Pancreas (tissue), 10 donors: ENCODE measurements around the gene ABCD3. TPM values are rescaled to one million over a fixed set of nuclear protein-coding genes. Genes with fewer than 3 reads are reported as not detected.

ENCODE experiments used
- ATAC-seq, 4 donors: fragments of 200-7000 bp; cut with Tn5 transposase; one replicate each; pipeline versions ENCODE4 v1.8.0 to v1.9.1; 2020; ENCODE audit warnings: mild to moderate bottlenecking in 4 of 4, moderate library complexity in 4 of 4
- DNase-seq, 6 donors: peaks; one replicate each; pipeline ENCODE4 v3.0.0-alpha.2; 2020
- FAIRE-seq: peaks from 2 replicates; lab custom pipeline; 2012; peaks lifted over from hg19 to GRCh38; lab: Jason Lieb, UNC
- H3K27ac ChIP-seq, 4 donors: fragments of 200-600 bp; sonication (generic); 1 replicate in 3 of 4; 2 replicates in 1 of 4; pipeline versions ENCODE4 v1.5.0 to v1.8.0; 2020
- H3K27me3 ChIP-seq, 4 donors: fragments of 200-600 bp; one replicate each; pipeline ENCODE4 v1.8.0; 2021
- H3K36me3 ChIP-seq, 3 donors: fragments of 200-600 bp; sonication (generic) in 1 of 3; one replicate each; pipeline versions ENCODE4 v1.5.0 to v1.8.0; 2020 to 2021
- H3K4me1 ChIP-seq, 3 donors: fragments of 200-600 bp; one replicate each; pipeline ENCODE4 v1.8.0; 2021
- H3K4me3 ChIP-seq, 4 donors: fragments of 200-600 bp; sonication (generic) in 2 of 4; one replicate each; pipeline versions ENCODE4 v1.5.0 to v1.8.0; 2020 to 2021
- H3K9me3 ChIP-seq, 4 donors: fragments of 200-600 bp; one replicate each; pipeline ENCODE4 v1.8.0; 2021
- CTCF ChIP-seq, 4 donors: fragments of 200-600 bp; sonication (generic) in 3 of 4; IDR thresholded peaks; one replicate each; pipeline versions ENCODE4 v1.5.0 to v1.8.0; 2021; ENCODE audit warnings: antibody characterized with exemption in 4 of 4
- WGBS, 2 donors: extraction: QIAGEN DNeasy Blood & Tissue Kit; methylation state at CpG; one replicate each; pipeline ENCODE4 v1.1.7; 2013; 5-methylcytosine and 5-hydroxymethylcytosine counted together
- intact Hi-C, 3 donors: fragments of 100-400 bp; cut with DNase I; formaldehyde crosslinking; loops; one replicate each; pipeline versions ENCODE4 v1.11.1 to v1.14.2; 2022
- polyA plus RNA-seq, 2 donors: library from polyadenylated mRNA; stranded (reverse); fragments of 200-250 nt; gene quantifications; one replicate each; pipeline ENCODE4 v1.2.3, GENCODE V29; 2013
- total RNA-seq, 6 donors: library from RNA; stranded (reverse); fragmentation: NEBNext Ultra II Directional in 4 of 6; extraction: Animal tissue kit (Norgen Biotek cat#: 25700) in 4 of 6; gene quantifications; one replicate each; pipeline versions ENCODE4 v1.2.1 to v1.2.4, GENCODE V29; 2021 to 2023
- donor health status: healthy with polysubstance abuse.
- donor health status: DM: no; HTN: no; CAD: no; lungs with moderate emphysema.
- donor health status: DM: no; HTN: no; CAD: no.
- donor health status: control.
- donor health status: control.
- donor health status: Bipolar disorder and iron deficiency.
- donor health status: DM: yes; HTN: yes; CAD: no.
- donor health status: DM: no; HTN: no; CAD: no.
- donor health status: DM: no; HTN: no; CAD: no.
- donor health status: DM: yes; HTN: yes; CAD: no.

ABCD3 gene
- total and polyA plus RNA-seq, 8 donors: 11.7 to 35.8 (median 30.8) TPM

DNA sequence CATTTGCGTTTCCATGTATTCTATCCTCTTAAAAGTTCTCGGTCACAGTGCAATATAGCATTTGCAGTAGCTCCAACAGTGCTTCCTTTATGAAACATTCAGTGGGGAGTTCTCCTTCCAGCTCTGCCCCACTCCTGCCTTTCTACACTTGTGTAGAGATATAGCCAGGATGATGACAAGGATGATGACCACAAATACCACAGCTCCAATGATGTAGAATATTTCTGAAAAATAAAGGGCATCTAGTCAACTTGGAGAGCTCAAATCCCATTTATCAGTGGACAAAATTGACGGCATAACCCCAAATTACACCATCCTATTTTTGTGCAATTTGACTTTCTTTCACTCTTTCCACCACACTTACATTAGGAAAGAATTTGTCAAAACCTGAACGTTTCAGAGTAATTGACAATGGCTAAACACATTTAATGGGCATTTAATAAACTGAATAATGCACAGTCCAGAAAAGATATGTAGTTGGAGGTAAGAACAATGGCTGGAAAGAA lies 112.2 kb downstream of the ABCD3 start:
- Histone ChIP-seq H3K4me1 (peaks cover 0 to 19% (median 0%) of the 10 kb centered on the region in 3 donors), H3K36me3 (peaks cover 0 to 25% (median 5%) of the 10 kb centered on the region in 3 donors), H3K27ac (no peak overlapping the region), H3K9me3 (no peaks in the 10 kb centered on the region), H3K27me3 (no peaks in the 10 kb centered on the region), H3K4me3 (no peak overlapping the region)
- no peak for TF ChIP-seq CTCF (IDR thresholded peaks at IDR 0.05)
- no peak for FAIRE-seq
- intact Hi-C loops: no loop called here
- ATAC-seq: no peak
- DNase-seq: no peak
- 78 to 81% methylated on average over 4 of the region's 4 CpGs for WGBS, 2 donors

GRCh38 chr1:94531664-94532063 lies 113.5 kb downstream of the ABCD3 start:
- no peaks in the 10 kb centered on the region for H3K27me3 ChIP-seq
- no peak overlapping the region for H3K27ac ChIP-seq
- H3K36me3 ChIP-seq: peaks cover 0 to 33% (median 5%) of the 10 kb centered on the region in 3 donors
- intact Hi-C loops: no loop called here
- no peak for ATAC-seq
- WGBS, 2 donors: 93 to 95% methylated on average over 6 of the region's 6 CpGs
- no peak for FAIRE-seq
- no peak for DNase-seq
- no peak for TF ChIP-seq CTCF (IDR thresholded peaks at IDR 0.05)
- H3K4me1 ChIP-seq: peaks cover 0 to 22% (median 3%) of the 10 kb centered on the region in 3 donors
- no peak overlapping the region for H3K4me3 ChIP-seq
- no peaks in the 10 kb centered on the region for H3K9me3 ChIP-seq

- H3K27ac ChIP-seq: no peak overlapping the region
- ATAC-seq: peak in 2 of 4 donors; percentile 30 to 34
- no peak for FAIRE-seq
- no peak overlapping the region for H3K4me3 ChIP-seq
- intact Hi-C loops: no loop called here
- 79 to 80% methylated on average over 3 of the region's 3 CpGs for WGBS, 2 donors
- no peak for DNase-seq
- peaks cover 0 to 33% (median 5%) of the 10 kb centered on the region in 3 donors for H3K36me3 ChIP-seq
- peaks cover 0 to 22% (median 4%) of the 10 kb centered on the region in 3 donors for H3K4me1 ChIP-seq
- TF ChIP-seq CTCF (IDR thresholded peaks at IDR 0.05): no peak
- H3K27me3 ChIP-seq: no peaks in the 10 kb centered on the region
- no peaks in the 10 kb centered on the region for H3K9me3 ChIP-seq
Observed at GRCh38 chr1:94532077-94532476, 113.9 kb downstream of the ABCD3 start.

- Histone ChIP-seq H3K4me3 (no peak overlapping the region), H3K4me1 (peaks cover 0 to 21% (median 8%) of the 10 kb centered on the region in 3 donors), H3K27ac (peak overlapping the region in 1 of 4 donors; percentile 27), H3K9me3 (no peaks in the 10 kb centered on the region), H3K36me3 (peaks cover 0 to 33% (median 5%) of the 10 kb centered on the region in 3 donors), H3K27me3 (no peaks in the 10 kb centered on the region)
- no peak for TF ChIP-seq CTCF (IDR thresholded peaks at IDR 0.05)
- FAIRE-seq (no peak), DNase-seq (no peak), ATAC-seq (no peak)
- 79 to 83% methylated on average over 5 of the region's 5 CpGs for WGBS, 2 donors
- intact Hi-C loops: no loop called here
Observed at GRCh38 chr1:94535095-94535494, 116.9 kb downstream of the ABCD3 start.

GRCh38 chr1:94535879-94536278 lies 117.7 kb downstream of the ABCD3 start:
- Histone ChIP-seq H3K27ac (peak overlapping the region in 1 of 4 donors; percentile 27), H3K36me3 (peaks cover 0 to 26% (median 5%) of the 10 kb centered on the region in 3 donors), H3K4me1 (peaks cover 0 to 21% (median 8%) of the 10 kb centered on the region in 3 donors), H3K4me3 (no peak overlapping the region), H3K27me3 (no peaks in the 10 kb centered on the region), H3K9me3 (no peaks in the 10 kb centered on the region)
- DNase-seq (no peak), FAIRE-seq (no peak), ATAC-seq (no peak)
- TF ChIP-seq CTCF (IDR thresholded peaks at IDR 0.05): no peak
- intact Hi-C loops: no loop called here
- WGBS, 2 donors: 84 to 87% methylated on average over 9 of the region's 9 CpGs
